Measurements from ENCODE around the gene FOLR2.

FOLR2 gene

DNA sequence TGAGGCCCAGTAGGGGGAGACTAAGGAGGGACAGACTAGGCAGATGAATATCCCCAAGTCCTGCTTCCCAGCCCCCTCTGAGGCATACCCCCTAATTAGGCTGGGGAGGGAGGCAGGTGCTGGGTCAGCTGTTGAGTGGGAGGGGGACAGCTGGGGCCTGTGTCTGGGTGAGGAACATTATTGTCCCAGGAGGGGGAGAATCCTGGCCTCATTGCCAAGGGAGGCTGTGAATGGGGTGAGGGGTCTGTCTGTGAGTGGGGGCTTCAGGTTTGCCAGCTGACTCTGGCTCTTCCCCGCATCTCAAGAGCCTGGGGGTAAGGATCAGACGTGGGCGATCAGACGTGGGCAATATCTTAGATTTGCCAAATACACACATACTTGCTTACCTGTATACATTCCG lies 10.1 kb downstream of the FOLR2 start:
- no peak for TF ChIP-seq CTCF (conservative IDR thresholded peaks at IDR 0.05)
- H3K27ac ChIP-seq: no peak overlapping the region

DNA sequence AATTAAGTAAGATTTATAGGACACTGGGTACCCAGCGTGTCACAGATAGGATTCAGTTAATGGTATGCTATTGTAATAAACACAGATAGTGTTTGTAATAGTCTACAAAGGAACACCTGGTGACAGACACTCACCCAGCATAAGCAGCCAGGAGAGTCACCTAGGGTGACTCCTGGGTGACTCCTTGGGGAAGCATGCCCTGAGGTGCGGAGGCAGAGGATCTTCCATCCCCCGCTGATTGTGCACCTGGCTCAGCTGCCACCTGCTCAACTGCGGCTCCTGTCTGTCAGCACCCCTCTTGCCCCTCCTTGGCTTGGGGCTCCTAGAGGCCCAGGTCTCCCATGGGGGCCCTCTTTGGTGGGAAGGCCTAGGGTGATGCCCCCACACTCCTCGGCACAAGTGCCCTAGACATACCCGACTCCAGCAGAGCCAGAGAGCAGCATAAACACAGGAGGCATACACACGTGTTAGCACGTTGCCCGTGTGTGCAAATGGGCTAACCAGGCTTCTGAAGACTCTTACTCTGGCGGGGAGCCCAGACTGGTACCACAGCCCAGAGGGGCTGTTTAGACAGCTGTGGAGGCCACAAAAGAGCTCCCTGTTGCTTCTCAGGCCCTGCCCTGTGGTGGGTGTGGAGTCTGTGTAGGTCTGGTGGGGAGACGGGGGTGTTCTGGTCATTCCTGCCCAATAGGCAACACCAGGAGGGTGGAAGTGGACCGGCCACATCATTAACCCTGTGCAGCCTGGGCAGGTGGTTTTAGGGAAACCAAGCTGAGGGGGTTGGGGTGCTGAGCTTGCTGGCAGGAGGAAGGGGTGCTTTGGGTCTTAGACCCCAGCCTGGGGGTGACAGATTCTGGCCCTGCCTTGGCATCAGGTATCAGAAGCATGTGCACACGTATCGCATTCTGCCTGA lies 11.0 kb downstream of the FOLR2 start:
- no peak for TF ChIP-seq CTCF (conservative IDR thresholded peaks at IDR 0.05)
- no peak overlapping the region for H3K27ac ChIP-seq

DNA sequence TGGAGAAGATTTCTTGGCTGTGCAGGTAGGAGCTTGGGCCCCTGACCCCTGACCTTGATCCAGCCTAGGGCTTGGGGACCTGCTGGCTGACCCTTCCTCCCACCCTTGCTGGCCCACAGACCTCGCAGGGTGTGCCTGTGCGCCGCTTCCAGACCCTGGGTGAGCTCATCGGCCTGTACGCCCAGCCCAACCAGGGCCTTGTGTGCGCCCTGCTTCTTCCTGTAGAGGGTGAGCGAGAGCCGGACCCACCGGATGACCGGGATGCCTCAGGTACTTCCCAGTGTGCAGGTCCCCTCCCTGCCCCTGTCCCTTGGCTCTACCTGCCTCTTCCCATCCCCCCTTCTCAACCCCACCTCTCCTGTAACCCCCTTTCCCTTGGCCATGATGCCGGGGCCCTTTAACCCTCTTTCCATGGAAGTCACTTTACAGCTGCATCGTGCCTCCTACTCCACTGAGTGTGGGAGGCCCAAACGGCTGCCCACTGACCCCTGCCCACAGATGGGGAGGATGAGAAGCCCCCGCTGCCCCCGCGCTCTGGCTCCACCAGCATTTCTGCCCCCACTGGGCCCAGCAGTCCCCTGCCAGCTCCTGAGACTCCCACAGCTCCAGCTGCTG lies 11.7 kb downstream of the FOLR2 start:
- H3K27ac ChIP-seq: no peak overlapping the region

DNA sequence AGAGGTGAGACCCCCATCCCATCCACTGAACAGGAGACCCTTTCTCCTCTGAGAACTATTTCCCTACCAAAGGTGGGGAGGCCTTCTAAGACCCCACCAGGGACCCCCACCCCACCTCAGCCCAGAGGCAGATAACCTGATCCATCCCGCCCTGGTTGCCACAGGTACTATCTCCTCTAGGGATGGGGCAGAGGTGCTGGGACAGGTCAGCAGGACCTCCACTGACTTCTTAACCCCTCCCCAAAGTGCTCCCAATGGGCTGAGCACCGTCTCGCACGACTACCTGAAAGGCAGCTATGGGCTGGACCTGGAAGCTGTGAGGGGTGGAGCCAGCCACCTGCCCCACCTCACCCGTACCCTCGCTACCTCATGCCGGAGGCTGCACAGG lies 12.2 kb downstream of the FOLR2 start:
- H3K27ac ChIP-seq: no peak overlapping the region
- no peak for TF ChIP-seq CTCF (conservative IDR thresholded peaks at IDR 0.05)

More for the DNA sequence above, 11.7 kb downstream of the FOLR2 start:
- TF ChIP-seq CTCF (conservative IDR thresholded peaks at IDR 0.05): no peak

- H3K27ac ChIP-seq: no peak overlapping the region
- TF ChIP-seq CTCF (conservative IDR thresholded peaks at IDR 0.05): no peak
Measured at GRCh38 chr11:72229336-72229924, 12.8 kb downstream of the FOLR2 start.

DNA sequence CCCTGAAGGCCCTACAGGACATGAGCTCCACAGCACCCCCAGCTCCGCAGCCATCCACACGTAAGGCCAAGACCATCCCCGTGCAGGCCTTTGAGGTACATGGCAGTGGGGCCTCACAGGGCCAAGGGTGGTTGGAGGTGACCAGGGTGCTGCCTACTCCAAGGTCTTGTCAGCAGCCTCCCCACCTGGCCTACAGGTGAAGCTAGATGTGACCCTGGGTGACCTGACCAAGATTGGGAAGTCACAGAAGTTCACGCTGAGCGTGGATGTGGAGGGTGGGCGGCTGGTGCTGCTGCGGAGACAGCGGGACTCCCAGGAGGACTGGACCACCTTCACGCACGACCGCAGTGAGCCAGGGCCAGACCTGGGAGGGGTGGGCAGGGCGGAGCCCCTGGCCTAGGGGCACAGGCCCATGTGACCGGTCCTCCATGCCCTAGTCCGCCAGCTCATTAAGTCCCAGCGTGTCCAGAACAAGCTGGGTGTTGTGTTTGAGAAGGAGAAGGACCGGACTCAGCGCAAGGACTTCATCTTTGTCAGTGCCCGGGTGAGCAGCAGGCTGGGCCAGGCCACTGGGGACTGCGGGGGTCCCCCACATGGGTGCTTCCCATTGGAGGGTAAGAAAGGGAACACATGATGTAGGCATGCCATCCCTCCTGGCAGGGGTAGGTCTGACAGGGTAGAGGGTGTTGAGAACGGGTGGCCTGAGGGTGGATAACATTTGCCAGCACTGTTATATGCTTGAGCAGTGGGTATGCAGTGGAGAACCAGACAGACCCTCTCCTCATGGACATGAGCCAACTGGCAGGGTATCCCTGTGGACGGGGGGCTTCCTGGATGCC lies 13.6 kb downstream of the FOLR2 start:
- no peak overlapping the region for H3K27ac ChIP-seq
- TF ChIP-seq CTCF (conservative IDR thresholded peaks at IDR 0.05): no peak
